Measurements from ENCODE around the gene TSC22D1.
A peak's percentile ranks its signal among the peaks of the same experiment; 100 is the strongest.

TSC22D1 gene

GRCh38 chr13:44426461-44426860 lies 149.7 kb downstream of the TSC22D1 start:
- no peak for DNase-seq (ENCODE audit: low spot score)

GRCh38 chr13:44425815-44426078 lies 150.4 kb downstream of the TSC22D1 start:
- DNase-seq (ENCODE audit: low spot score) = no peak

GRCh38 chr13:44425041-44425814 lies 150.9 kb downstream of the TSC22D1 start:
- DNase-seq (ENCODE audit: low spot score) = peak; percentile 89

DNA sequence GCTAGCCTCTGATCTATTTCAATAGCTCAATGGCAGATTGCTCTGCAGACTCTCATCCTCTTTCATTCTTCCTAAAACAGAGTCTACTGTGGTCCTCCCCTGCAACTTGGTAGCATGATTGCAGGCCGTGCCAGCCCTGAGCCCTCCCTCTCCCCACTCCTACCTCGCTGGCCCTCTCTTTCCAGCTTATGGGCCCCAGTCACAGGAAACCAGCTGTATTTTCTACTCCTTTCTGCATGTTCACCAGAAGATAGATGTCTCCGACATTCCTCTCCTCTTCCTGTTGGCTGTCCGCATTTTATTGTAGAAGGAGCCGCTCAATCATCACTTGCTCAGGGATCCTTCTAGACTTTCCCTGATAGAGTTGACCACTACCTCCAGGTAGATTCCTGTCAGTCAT lies 152.3 kb downstream of the TSC22D1 start:
- no peak for DNase-seq (ENCODE audit: low spot score)

GRCh38 chr13:44422755-44423643 lies 153.1 kb downstream of the TSC22D1 start:
- DNase-seq (ENCODE audit: low spot score) = no peak

- no peak for DNase-seq (ENCODE audit: low spot score)
Observed at GRCh38 chr13:44421853-44422525, 154.1 kb downstream of the TSC22D1 start.

DNA sequence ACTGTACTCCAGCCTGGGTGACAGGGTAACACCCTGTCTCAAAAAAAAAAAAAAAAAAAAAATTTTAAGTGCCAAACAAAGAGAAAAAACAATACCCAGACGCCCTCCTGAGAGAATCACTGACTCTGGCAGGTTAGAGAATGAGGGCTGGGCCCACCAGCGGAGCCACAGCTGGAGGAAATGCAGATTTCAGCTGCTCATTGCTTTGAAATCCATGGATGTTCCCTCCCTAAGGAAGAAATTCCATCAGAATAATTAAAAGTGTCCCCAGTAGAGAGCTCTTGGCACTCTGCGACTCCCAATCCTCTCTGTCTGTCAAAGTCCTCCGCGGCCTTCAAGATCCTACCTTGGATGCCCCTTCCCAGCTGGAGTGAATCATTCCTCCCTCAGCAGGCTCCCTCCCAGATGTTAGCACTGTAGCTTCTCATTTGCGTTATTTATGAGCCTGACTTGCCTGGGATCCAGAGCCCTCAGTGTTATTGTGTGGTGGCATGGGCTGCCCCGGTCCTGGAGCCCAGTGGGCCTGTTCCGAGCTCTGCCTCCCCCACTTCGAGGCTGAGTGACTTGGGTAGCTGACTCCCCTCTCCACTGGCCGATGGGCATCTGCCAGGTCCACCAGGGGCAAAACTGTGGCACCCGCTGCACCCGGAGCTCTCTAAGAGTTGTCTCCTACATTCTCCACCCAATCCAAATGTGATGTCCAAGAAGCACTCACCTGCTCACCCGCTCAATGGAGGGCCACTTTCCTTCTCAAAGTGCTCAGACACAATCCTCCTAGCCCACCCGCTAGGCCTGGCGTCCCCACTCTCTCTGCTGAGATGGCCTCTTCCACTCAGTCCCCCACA lies 155.5 kb downstream of the TSC22D1 start:
- DNase-seq (ENCODE audit: low spot score) = no peak

DNA sequence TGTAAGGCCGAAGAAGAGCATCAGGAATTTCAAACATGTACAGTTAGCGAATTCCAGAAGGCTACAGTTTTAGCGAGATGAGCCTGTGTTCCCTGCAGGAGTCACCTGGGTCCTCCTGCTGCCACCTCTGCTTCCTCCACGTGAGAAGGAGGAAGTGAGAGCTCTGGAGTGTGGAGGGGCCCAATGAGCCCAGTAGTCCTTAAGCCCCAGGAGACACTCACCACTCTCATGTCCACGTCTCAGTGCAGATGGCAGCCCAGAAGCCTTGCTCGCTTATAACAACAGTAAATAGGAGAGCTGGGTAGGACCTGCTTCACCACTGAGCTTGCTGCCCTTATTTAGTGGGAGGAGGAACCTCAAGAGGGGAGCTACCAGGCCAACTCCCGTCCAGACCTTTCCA lies 158.3 kb downstream of the TSC22D1 start:
- DNase-seq (ENCODE audit: low spot score) = no peak

DNA sequence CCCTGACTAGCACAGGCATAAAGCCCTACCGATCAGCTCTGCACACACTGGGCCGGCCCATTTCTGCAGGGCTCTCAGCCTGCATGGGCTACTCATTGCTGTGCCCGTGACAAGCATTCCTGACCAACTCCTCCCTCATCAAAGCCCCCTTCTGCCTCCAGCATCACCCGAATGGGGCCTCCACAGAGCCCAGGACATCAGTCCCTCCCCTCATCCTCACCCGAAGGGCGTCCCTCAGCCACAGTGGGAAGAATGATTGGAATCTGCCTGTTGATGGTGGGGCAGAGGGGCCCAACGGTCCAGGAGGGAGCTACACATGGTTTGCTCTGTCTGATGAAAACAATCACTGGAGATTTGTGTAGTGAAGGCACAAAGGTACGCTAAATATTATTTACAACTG lies 158.7 kb downstream of the TSC22D1 start:
- DNase-seq (ENCODE audit: low spot score) = no peak

DNA sequence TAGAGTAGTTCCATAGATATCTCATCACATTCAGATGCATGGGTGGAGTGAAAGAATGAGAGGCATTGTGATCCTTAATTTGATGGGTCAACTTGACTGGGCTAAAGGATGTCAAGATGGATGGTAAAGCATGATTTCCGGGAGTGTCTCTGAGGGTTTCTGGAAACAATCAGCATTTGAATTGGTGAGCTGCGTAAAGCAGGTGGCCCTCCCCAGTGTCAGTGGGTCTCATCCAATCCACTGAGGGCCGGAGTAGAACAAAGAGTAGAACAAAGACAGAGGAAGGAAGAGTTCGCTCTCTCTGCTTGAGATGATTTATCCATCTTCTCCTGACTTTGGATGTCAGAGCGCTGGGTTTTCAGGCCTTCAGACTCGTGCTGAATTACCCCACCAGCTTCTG lies 159.4 kb downstream of the TSC22D1 start:
- DNase-seq (ENCODE audit: low spot score) = no peak

DNA sequence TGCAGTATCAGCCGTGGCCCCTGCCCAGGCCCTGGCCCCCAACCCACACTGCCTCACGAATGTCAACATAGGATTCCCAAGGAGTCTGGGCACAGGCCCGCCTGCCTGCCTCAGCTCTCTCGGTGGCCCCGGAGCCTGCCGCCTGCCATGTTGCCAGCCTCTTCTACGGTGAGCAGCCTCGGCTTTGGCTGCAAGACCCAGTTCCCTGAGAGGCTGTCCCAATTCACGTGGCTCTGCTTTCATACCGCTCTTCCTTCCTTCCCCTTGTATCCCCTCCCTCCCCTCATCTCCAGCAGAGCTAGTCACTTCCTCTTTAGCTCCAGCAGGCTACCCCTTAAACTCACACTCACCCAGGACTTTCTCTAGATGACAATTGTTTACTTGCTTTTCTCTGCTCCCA lies 159.8 kb downstream of the TSC22D1 start:
- DNase-seq (ENCODE audit: low spot score) = no peak

DNA sequence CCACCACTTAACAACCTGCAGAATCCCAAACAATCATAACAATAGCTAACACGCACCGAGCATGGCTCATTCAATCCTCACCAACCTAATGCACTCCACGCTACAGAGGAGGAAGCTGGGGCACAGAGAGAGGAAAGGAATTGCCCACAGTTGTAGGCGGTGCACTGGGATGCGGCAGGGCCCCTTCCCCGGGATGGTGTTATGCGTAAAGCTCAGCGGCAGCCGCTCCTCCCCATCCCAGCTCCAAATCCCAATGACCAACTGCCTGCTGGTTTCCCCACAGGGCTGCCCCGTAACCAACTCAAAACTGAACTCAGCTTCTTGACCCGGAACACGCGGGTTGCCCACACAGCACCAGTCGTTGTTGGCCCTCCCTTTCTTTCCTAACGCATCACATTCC lies 160.3 kb downstream of the TSC22D1 start:
- no peak for DNase-seq (ENCODE audit: low spot score)

DNA sequence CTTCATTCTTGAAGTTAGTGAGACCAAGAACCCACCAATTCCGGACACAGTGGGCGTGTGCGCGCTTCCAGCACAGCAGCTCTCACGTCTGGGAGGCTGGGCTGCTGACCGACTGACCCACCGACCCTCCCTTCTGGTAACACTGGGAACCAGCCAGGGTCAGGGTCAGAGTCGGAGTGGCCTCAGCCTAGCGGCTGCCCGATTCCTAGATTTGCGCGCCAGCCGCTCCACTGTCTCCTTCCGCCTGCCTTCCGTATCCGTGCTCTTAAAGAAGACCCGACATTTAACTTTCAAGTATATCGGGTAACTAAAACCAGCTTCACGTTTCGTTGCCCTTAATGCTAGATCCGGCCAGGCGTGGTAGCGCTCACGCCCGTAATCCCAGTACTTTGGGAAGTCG lies 161.4 kb downstream of the TSC22D1 start:
- no peak for DNase-seq (ENCODE audit: low spot score)

- DNase-seq (ENCODE audit: low spot score) = no peak
Observed at GRCh38 chr13:44413095-44413494, 163.0 kb downstream of the TSC22D1 start.

DNA sequence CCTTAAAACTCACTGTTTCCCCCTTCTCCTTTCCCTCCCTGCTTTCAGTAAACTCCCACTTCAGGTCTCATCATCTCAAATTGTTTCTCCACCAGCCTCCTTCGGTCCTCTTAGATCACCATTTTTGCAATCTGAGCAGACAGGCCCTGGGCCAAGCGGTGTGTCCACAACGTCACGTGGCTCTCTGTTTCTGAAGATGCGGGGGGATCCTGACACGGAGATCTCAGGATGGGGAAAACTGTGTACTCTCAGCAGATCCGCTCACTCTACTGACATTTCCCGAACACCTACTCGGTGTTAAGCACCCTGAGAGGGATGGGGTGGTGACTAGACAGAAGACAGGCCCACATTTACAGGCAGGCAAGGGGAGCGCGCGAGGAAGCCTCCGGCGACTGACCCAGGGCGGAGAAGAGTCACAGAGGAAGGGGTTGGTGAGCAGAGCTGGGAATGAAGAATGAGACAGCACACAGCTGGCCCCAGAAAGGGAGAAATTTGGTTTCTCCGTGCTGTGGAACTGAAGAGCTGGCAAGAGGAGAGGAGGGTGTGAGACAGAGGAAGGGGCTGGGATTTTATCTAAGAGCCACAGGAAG lies 163.7 kb downstream of the TSC22D1 start:
- DNase-seq (ENCODE audit: low spot score) = no peak

GRCh38 chr13:44411841-44412240 lies 164.3 kb downstream of the TSC22D1 start:
- no peak for DNase-seq (ENCODE audit: low spot score)

DNA sequence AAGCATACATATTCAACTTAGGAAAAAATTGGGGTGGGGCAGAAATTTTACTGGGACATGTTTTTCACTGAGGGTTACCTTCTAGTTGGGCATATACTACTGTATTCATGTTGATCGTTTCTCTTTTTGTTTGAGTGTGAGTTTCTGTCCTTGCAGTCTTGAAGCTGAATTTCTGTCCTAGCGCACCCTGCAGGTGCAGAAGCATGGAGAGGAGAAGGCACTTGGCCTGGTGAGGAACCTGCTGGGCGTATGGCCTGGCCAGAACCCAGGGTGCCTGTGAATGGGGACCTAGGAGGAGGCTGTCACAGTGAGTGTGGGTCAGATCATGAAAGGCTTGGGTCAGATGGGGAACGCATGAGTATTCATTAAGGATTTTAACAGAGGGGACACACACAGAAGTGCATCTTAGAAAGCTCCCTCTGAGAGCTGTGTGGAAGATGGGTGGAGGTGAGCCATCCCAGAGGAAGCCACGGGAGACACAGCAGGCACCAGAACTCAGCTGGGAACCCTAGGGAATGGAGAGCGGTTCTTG lies 165.7 kb downstream of the TSC22D1 start:
- no peak for DNase-seq (ENCODE audit: low spot score)

- no peak for DNase-seq (ENCODE audit: low spot score)
Observed at GRCh38 chr13:44409595-44409994, 166.5 kb downstream of the TSC22D1 start.

GRCh38 chr13:44407891-44408290 lies 168.2 kb downstream of the TSC22D1 start:
- no peak for DNase-seq (ENCODE audit: low spot score)

DNA sequence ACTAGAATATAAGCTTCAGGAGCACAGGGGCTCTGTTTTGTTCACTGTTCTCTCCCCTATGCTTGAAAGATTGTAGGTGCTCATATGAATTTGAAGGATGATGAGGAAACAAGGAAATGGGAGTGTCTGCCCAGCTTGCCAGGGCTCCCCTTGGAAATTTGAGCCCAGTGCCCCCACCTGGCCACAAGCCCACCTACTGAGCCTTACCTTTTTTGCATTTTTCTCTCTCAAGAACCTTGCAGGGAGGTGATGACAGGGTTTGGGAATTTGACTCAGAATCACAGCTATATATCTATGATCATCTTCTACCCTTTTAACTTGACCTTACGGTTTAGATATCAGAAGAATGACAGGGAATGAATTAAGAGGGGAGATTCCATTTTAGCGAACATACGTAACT lies 168.8 kb downstream of the TSC22D1 start:
- no peak for DNase-seq (ENCODE audit: low spot score)

DNA sequence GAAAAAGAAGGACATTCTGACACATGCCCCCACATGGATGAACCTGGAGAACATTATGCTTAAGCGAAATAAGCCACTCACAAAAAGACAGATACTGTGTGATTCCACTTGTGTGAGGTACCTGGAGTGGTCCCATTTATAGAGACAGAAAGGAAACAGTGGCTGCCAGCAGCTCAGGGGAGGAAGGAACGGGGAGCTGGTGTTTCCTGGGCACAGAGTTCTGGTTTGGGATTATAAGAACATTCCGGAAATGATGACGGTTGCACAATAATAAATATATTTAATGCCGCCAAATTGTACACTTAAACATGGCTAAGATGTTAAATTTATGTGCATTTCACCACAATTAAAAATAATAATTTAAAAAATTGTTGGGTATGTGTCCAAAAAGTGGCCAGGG lies 169.5 kb downstream of the TSC22D1 start:
- DNase-seq (ENCODE audit: low spot score) = no peak

Data from COLO829 (cell line).